ENCODE measurements around the gene BATF3.
"Not testable (repeated sequence)": the region's sequence is repeated elsewhere in the genome, so short reads cannot be mapped to it uniquely, and the experiment has no call there.

The BATF3 gene

DNA sequence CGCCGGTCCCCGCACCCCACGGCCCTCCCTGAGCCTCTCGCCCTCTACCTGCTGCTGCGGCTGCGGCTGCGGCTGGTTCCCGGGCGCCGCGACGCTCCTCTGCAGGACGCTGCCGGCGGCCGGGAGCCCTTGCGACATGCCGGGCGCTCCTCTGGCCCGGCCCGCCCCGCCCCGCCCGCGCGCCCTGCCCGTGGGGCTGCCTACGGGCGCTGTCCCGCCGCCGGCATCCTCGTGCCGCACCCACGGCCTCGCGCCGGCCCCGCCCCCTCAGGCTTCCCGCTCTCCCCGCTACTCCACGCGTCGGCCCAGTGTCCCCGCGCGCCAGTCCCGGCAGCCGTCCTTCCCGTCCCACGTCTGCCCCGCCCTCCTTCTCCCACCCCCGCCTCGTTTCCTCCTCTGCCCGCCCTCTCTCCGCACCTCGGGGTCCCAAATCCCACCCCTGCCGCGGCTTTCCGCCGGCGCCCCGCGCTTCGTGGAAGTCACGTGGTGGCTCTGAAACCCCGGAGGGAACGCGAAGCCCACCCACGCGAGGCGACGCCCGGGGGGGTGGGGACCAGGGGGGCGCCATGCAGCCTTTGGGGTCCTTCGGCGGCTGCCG lies at the start of gene BATF3:
BATF3 (minus strand) TSS at position 216 of the 598 bp plus-strand sequence; CDS start at position 138, 78 bp downstream.
- peak; percentile 25 for DNase-seq (ENCODE audit: low spot score)

GRCh38 chr1:212746546-212746945 lies 46.9 kb upstream of the BATF3 start:
- DNase-seq (ENCODE audit: low spot score): no peak

GRCh38 chr1:212745303-212745702 lies 45.7 kb upstream of the BATF3 start:
- no peak for DNase-seq (ENCODE audit: low spot score)

DNA sequence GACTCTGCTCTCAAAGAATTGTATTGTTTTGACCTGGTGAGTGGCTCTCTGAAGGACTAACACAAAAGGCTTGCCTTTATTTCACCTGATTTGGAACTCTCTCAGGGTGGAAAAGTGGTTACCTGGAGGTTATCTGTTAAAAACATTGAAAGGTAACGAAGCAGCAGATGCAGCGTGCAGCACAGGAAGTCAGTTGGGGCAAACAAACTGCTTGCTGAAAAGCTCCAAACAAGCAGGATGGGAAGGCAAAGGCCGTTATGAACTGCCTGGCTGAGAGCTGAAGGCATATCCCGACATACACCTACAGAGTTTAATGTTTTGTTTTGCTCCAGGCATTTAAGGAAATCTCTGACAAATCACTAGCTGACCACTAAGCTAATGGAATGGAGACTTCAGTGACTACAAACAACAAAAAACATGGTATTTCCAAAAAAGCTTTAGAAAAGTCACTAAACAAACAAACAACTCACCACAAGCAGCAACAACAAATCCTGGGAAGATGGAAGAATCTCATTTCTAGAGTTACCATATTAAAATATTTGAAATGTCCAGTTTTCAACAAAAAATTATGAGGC lies 44.3 kb upstream of the BATF3 start:
- DNase-seq (ENCODE audit: low spot score): no peak

DNA sequence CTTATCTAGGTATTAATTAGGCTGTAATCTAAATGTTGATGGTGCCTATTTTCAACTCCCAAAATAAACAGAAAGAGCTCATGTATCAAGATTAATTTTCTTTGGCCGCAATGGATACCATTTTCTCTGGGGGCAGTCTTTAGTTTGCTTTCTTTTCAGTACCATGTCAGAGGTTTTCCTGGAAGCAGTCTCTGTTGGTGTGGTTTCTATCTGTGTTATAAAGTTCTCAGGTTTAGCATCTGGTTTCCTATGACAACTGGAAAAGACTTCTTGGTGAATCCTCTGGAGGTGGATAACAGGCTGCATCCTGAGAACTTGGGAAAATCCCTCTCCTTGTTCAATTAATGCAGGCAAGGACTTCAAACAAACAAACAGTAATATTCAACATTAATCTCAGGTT lies 38.7 kb upstream of the BATF3 start:
- no peak for DNase-seq (ENCODE audit: low spot score)

DNA sequence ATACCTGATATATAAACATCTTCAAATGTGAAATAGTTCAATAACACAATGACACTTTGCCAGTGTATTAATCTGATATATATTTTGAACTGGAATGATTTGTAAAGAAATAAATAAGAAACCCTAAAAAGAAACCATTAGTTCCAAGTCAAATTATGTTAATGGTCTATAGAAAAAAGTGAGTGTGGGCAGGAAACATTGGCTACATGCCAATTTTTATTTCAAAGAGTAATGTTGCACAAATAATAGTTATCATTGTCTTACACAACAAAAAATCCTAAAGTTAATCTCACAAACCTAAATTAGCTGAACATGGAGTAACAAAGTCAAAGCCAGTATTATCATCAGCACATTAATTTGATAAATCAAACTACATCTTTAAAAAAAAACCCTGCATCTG lies 37.9 kb upstream of the BATF3 start:
- DNase-seq (ENCODE audit: low spot score): no peak

- no peak for DNase-seq (ENCODE audit: low spot score)
These were observed 33.5 kb upstream of the BATF3 start for GRCh38 chr1:212733109-212733508.

DNA sequence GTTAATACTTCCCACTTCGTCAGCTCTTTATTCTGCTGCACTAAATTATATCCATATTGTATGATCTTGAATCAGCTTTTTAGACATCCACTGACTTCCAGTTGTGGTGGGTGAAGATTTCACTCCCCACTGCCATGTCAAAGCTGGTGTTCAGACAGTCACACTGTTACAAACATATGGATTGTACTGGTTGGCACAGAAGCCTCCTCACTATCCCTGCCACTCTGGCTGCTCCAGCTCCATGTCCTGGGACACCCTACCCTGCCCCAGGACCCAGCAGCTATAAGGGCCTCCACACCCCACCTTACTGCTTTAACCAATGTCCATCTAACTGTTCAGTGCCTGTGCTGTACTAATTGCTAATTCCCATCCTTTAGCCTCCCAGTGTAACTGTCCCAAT lies 32.0 kb upstream of the BATF3 start:
- DNase-seq (ENCODE audit: low spot score): no peak

- no peak for DNase-seq (ENCODE audit: low spot score)
These were observed 29.0 kb upstream of the BATF3 start for GRCh38 chr1:212728606-212729005.

GRCh38 chr1:212727386-212728181 lies 27.9 kb upstream of the BATF3 start:
- no peak for DNase-seq (ENCODE audit: low spot score)

DNA sequence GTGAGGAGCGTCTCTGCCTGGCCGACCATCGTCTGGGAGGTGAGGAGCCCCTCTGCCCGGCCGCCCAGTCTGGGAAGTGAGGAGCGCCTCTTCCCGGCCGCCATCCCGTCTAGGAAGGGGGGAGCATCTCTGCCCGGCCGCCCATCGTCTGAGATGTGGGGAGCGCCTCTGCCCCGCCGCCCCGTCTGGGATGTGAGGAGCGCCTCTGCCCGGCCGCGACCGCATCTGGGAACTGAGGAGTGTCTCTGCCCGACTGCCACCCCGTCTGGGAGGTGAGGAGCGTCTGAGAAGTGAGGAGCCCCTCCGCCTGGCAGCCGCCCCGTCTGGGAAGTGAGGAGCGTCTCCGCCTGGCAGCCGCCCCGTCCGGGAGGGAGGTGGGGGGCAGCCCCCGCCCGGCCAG lies 25.0 kb upstream of the BATF3 start:
- DNase-seq (ENCODE audit: low spot score): not testable (repeated sequence)

DNA sequence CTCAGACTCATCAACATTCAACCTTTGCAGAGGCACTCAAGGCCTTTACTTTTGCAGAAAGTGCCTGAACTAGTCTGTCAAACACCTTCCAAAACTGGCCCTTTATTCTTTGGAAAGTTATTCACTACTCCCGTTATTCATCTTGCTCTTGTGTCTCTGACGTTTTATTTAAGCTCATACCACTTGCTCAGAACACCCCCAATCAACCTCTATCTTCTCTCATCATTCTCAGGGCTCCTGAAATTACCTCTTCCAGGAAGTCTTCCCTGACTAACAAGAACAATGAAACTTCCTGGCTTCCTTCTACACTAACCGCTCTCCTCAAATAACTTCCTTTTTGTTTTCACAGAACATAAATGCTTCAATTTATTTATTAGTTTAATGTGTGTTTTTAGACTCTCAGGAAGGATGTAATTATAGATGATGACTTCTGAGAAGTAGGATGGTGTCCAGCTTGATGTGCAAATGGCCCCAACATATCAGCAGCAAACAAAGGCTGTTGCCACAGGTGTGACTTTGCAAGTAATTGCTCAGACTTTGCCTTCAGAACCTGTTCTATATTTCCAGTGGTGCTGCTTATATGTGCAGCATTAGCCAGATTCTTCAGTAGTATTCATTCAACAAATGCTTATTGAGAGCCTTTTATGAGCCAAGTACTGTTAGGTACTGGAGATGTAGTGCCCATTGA lies 22.8 kb upstream of the BATF3 start:
- DNase-seq (ENCODE audit: low spot score): no peak

- no peak for DNase-seq (ENCODE audit: low spot score)
These were observed 22.0 kb upstream of the BATF3 start for GRCh38 chr1:212721388-212722247.

GRCh38 chr1:212719633-212720032 lies 20.0 kb upstream of the BATF3 start:
- DNase-seq (ENCODE audit: low spot score): no peak

GRCh38 chr1:212718499-212718898 lies 18.9 kb upstream of the BATF3 start:
- DNase-seq (ENCODE audit: low spot score): no peak

- no peak for DNase-seq (ENCODE audit: low spot score)
These were observed 16.5 kb upstream of the BATF3 start for GRCh38 chr1:212716161-212716560.

- DNase-seq (ENCODE audit: low spot score): no peak
These were observed 14.0 kb upstream of the BATF3 start for GRCh38 chr1:212713465-212714136.

GRCh38 chr1:212712451-212713303 lies 13.0 kb upstream of the BATF3 start:
- no peak for DNase-seq (ENCODE audit: low spot score)

- not testable (repeated sequence) for DNase-seq (ENCODE audit: low spot score)
These were observed 12.3 kb upstream of the BATF3 start for GRCh38 chr1:212711974-212712373.

DNA sequence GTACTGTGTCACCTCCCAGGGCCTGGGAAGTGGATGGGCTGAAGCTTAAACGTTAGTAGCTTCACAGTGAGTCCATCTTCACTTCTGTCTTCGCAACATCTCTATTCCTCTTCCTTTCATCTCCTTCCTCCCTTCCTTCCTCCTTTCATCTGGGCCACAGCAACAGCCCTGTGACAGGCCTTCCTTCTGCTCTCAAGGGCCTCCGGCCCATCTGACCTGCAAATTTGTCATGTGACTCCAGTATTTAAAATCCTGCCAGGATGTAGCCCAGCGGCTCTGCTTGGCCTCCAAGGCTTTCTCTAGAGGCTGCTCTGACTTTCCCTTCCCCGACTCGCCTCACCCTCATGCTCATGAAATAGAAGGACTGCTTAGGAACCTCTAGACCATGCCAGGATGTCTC lies 10.9 kb upstream of the BATF3 start:
- peak; percentile 25 for DNase-seq (ENCODE audit: low spot score)
